Measurements from ENCODE around the gene RPTOR. TPM values are rescaled to one million over a fixed set of nuclear protein-coding genes. Genes with fewer than 3 reads are reported as not detected.

RPTOR gene
- total and polyA plus RNA-seq, 2 donors (not counting 3 experiments of a cell fraction or from before 2014, with no cell fraction given) = 10.7 to 41.8 TPM

GRCh38 chr17:80780381-80781198, 236.0 kb downstream of the RPTOR start:
- CTCF ChIA-PET = interaction anchor here (1.0 to 1.8 kb wide), 3 partner anchors 10 to 79 kb away, joined by 3 read pairs; no protein-coding TSS in a partner anchor
- DNase-seq (ENCODE audit: low read depth, low spot score) (no peak), FAIRE-seq (no peak)
- no peak for TF ChIP-seq POLR2AphosphoS5 (IDR thresholded peaks at IDR 0.05; ENCODE audit: insufficient read depth, low read depth, low read length)
- TF ChIP-seq JUN (IDR thresholded peaks at IDR 0.05; ENCODE audit: borderline replicate concordance, insufficient read depth, insufficient read length, low read depth) = no peak
- no peak for TF ChIP-seq POLR2A (IDR thresholded peaks at IDR 0.05; ENCODE audit: low read depth, low read length)
- TF ChIP-seq GATA2 (IDR thresholded peaks at IDR 0.05; ENCODE audit: insufficient read depth, insufficient read length, low read depth, low read length) = no peak
- TF ChIP-seq FOS (IDR thresholded peaks at IDR 0.05; ENCODE audit: borderline replicate concordance, insufficient read depth, low read length) = no peak
- Histone ChIP-seq H3K27me3 (ENCODE audit: control insufficient read depth in 2 of 2, insufficient read depth in 2 of 2, low read length in 2 of 2) (no peaks in the 10 kb centered on the region), H3K27ac (ENCODE audit: insufficient read depth, low read depth, low read length) (no peak overlapping the region), H4K20me1 (replicated peaks; ENCODE audit: control insufficient read depth, extremely low read depth, insufficient read depth, low read length) (no peaks in the 10 kb centered on the region), H2AFZ (ENCODE audit: low read depth, low read length) (no peak overlapping the region), H3K9me3 (replicated peaks; ENCODE audit: control insufficient read depth, insufficient read depth, low read length) (no peaks in the 10 kb centered on the region), H3K4me2 (ENCODE audit: insufficient read depth, low read length) (no peak overlapping the region), H3K9ac (replicated peaks; ENCODE audit: extremely low read depth, insufficient read depth, low read length) (no peak overlapping the region), H3K36me3 (ENCODE audit: control insufficient read depth in 2 of 2, extremely low read depth in 1 of 2, insufficient read depth in 2 of 2, low read length in 2 of 2) (peaks cover 0 to 5% of the 10 kb centered on the region in 2 experiments), H3K4me1 (ENCODE audit: control insufficient read depth, extremely low read depth, insufficient read depth, low read length) (peaks cover 9% of the 10 kb centered on the region), H3K4me3 (replicated peaks in 1 of 3; ENCODE audit: insufficient read depth in 1 of 3, low read depth in 1 of 3, low read length in 3 of 3) (no peak overlapping the region), H3K79me2 (ENCODE audit: control insufficient read depth, insufficient read depth, low read length) (no peaks in the 10 kb centered on the region), H3K9me1 (replicated peaks; ENCODE audit: control insufficient read depth, extremely low read depth, insufficient read depth, low read length) (no peaks in the 10 kb centered on the region)
- POLR2A ChIA-PET = no interaction called here
- dilution Hi-C loops (cut with MboI; ENCODE audit: extremely low pct_ligation_motif_present, low sequenced_read_pairs) (no loop called here), intact Hi-C loops (cut with micrococcal nuclease) (no loop called here)
- BruUV-seq (replicated peaks) = no TSS peak

GRCh38 chr17:80781211-80781610, 236.6 kb downstream of the RPTOR start:
- Histone ChIP-seq H3K9me1 (replicated peaks; ENCODE audit: control insufficient read depth, extremely low read depth, insufficient read depth, low read length) (no peaks in the 10 kb centered on the region), H4K20me1 (replicated peaks; ENCODE audit: control insufficient read depth, extremely low read depth, insufficient read depth, low read length) (no peaks in the 10 kb centered on the region), H3K36me3 (ENCODE audit: control insufficient read depth in 2 of 2, extremely low read depth in 1 of 2, insufficient read depth in 2 of 2, low read length in 2 of 2) (peaks cover 0 to 5% of the 10 kb centered on the region in 2 experiments), H2AFZ (ENCODE audit: low read depth, low read length) (no peak overlapping the region), H3K79me2 (ENCODE audit: control insufficient read depth, insufficient read depth, low read length) (no peaks in the 10 kb centered on the region), H3K4me3 (replicated peaks in 1 of 3; ENCODE audit: insufficient read depth in 1 of 3, low read depth in 1 of 3, low read length in 3 of 3) (no peak overlapping the region), H3K4me2 (ENCODE audit: insufficient read depth, low read length) (no peak overlapping the region), H3K27ac (ENCODE audit: insufficient read depth, low read depth, low read length) (no peak overlapping the region), H3K27me3 (ENCODE audit: control insufficient read depth in 2 of 2, insufficient read depth in 2 of 2, low read length in 2 of 2) (no peaks in the 10 kb centered on the region), H3K9ac (replicated peaks; ENCODE audit: extremely low read depth, insufficient read depth, low read length) (no peak overlapping the region), H3K9me3 (replicated peaks; ENCODE audit: control insufficient read depth, insufficient read depth, low read length) (no peaks in the 10 kb centered on the region), H3K4me1 (ENCODE audit: control insufficient read depth, extremely low read depth, insufficient read depth, low read length) (peaks cover 9% of the 10 kb centered on the region)
- intact Hi-C loops (cut with micrococcal nuclease) (no loop called here), dilution Hi-C loops (cut with MboI; ENCODE audit: extremely low pct_ligation_motif_present, low sequenced_read_pairs) (no loop called here)
- FAIRE-seq (no peak), DNase-seq (ENCODE audit: low read depth, low spot score) (no peak)
- ChIA-PET POLR2A (no interaction called here), CTCF (interaction anchor here (1.1 kb wide), 1 partner anchor 79 kb away, joined by 3 read pairs; no protein-coding TSS in a partner anchor)
- TF ChIP-seq EZH2 (IDR thresholded peaks at IDR 0.05; ENCODE audit: borderline replicate concordance, low read depth, low read length, severe bottlenecking) (no peak), FOS (IDR thresholded peaks at IDR 0.05; ENCODE audit: borderline replicate concordance, insufficient read depth, low read length) (no peak), POLR2A (IDR thresholded peaks at IDR 0.05; ENCODE audit: low read depth, low read length) (no peak), GATA2 (IDR thresholded peaks at IDR 0.05; ENCODE audit: insufficient read depth, insufficient read length, low read depth, low read length) (no peak), MYC (IDR thresholded peaks at IDR 0.05; ENCODE audit: low read depth, low read length) (no peak), JUN (IDR thresholded peaks at IDR 0.05; ENCODE audit: borderline replicate concordance, insufficient read depth, insufficient read length, low read depth) (no peak), MAX (IDR thresholded peaks at IDR 0.05; ENCODE audit: insufficient read depth, insufficient read length) (no peak), POLR2AphosphoS5 (IDR thresholded peaks at IDR 0.05; ENCODE audit: insufficient read depth, low read depth, low read length) (no peak)
- TF ChIP-seq, protein P1, sequence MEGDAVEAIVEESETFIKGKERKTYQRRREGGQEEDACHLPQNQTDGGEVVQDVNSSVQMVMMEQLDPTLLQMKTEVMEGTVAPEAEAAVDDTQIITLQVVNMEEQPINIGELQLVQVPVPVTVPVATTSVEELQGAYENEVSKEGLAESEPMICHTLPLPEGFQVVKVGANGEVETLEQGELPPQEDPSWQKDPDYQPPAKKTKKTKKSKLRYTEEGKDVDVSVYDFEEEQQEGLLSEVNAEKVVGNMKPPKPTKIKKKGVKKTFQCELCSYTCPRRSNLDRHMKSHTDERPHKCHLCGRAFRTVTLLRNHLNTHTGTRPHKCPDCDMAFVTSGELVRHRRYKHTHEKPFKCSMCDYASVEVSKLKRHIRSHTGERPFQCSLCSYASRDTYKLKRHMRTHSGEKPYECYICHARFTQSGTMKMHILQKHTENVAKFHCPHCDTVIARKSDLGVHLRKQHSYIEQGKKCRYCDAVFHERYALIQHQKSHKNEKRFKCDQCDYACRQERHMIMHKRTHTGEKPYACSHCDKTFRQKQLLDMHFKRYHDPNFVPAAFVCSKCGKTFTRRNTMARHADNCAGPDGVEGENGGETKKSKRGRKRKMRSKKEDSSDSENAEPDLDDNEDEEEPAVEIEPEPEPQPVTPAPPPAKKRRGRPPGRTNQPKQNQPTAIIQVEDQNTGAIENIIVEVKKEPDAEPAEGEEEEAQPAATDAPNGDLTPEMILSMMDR (IDR thresholded peaks at IDR 0.05; ENCODE audit: extremely low read depth in 1 of 2, insufficient read depth in 1 of 2, low read depth in 1 of 2, low read length in 2 of 2) = no peak
- BruUV-seq (replicated peaks) = no TSS peak

Measured in endothelial cell of umbilical vein (primary cell).